Adrenal gland (tissue), 5 donors: ENCODE data around the gene SEMA4G.
A peak's percentile ranks its signal among the peaks of the same experiment; 100 is the strongest.

Experiments
- POLR2A ChIP-seq, 2 donors: fragments of 450-650 bp; IDR thresholded peaks; one replicate each; pipeline ENCODE4 v1.6.1; 2017; ENCODE audit warnings: antibody characterized with exemption in 2 of 2, mild to moderate bottlenecking in 2 of 2, moderate library complexity in 1 of 2
- TF ChIP-seq, protein P1 (sequence below), 6 experiments: fragments of 450-650 bp in 4 of 6; fragments of 200-600 bp in 2 of 6; sonication (generic) in 1 of 6; IDR thresholded peaks; 1 replicate in 5 of 6; 2 replicates in 1 of 6; pipeline versions ENCODE4 v1.5.1 to v1.8.0; 2016 to 2021; ENCODE audit warnings: antibody characterized with exemption in 6 of 6, mild to moderate bottlenecking in 2 of 6, moderate library complexity in 1 of 6
- donor health status: DM: no; HTN: no; CAD: no.

- TF ChIP-seq, protein P1, sequence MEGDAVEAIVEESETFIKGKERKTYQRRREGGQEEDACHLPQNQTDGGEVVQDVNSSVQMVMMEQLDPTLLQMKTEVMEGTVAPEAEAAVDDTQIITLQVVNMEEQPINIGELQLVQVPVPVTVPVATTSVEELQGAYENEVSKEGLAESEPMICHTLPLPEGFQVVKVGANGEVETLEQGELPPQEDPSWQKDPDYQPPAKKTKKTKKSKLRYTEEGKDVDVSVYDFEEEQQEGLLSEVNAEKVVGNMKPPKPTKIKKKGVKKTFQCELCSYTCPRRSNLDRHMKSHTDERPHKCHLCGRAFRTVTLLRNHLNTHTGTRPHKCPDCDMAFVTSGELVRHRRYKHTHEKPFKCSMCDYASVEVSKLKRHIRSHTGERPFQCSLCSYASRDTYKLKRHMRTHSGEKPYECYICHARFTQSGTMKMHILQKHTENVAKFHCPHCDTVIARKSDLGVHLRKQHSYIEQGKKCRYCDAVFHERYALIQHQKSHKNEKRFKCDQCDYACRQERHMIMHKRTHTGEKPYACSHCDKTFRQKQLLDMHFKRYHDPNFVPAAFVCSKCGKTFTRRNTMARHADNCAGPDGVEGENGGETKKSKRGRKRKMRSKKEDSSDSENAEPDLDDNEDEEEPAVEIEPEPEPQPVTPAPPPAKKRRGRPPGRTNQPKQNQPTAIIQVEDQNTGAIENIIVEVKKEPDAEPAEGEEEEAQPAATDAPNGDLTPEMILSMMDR (IDR thresholded peaks at IDR 0.05): peak in 3 of 6 experiments; percentile 7 to 15 (median 8)
- no peak for TF ChIP-seq POLR2A (IDR thresholded peaks at IDR 0.05)
These were observed 38.9 kb upstream of the SEMA4G start for GRCh38 chr10:100930368-100930767.
